GM23248 (cell line): Measurements from ENCODE around the gene SH3BP1.

Source experiments
- EZH2 ChIP-seq: fragments of 200-600 bp; sonication (generic); IDR thresholded peaks from 2 replicates; pipeline ENCODE4 v1.6.1; 2018; ENCODE audit warnings: antibody characterized with exemption, mild to moderate bottlenecking; ENCODE audit not compliant: insufficient read depth, poor library complexity, severe bottlenecking
- EZH2phosphoT487 ChIP-seq: fragments of 200-600 bp; sonication (generic); IDR thresholded peaks from 2 replicates; pipeline ENCODE4 v1.6.1; 2018; ENCODE audit warnings: antibody characterized with exemption, moderate library complexity, mild to moderate bottlenecking, low read depth; ENCODE audit not compliant: insufficient read depth

- no peak for TF ChIP-seq EZH2
- TF ChIP-seq EZH2phosphoT487 = no peak
These were observed 42.1 kb downstream of the SH3BP1 start for GRCh38 chr22:37681556-37682049.
